NB4 (cell line): ENCODE measurements around the gene P2RY8.

Experiments
- POLR2A ChIP-seq: IDR thresholded peaks from 2 replicates; pipeline ENCODE4 v1.6.1; 2011; ENCODE audit warnings: mild to moderate bottlenecking; ENCODE audit not compliant: insufficient read length; ENCODE audit errors: extremely low read depth
- TF ChIP-seq, protein P1 (sequence below): IDR thresholded peaks from one replicate; pipeline ENCODE4 v1.5.1; 2012; ENCODE audit warnings: low read depth, low read length

DNA sequence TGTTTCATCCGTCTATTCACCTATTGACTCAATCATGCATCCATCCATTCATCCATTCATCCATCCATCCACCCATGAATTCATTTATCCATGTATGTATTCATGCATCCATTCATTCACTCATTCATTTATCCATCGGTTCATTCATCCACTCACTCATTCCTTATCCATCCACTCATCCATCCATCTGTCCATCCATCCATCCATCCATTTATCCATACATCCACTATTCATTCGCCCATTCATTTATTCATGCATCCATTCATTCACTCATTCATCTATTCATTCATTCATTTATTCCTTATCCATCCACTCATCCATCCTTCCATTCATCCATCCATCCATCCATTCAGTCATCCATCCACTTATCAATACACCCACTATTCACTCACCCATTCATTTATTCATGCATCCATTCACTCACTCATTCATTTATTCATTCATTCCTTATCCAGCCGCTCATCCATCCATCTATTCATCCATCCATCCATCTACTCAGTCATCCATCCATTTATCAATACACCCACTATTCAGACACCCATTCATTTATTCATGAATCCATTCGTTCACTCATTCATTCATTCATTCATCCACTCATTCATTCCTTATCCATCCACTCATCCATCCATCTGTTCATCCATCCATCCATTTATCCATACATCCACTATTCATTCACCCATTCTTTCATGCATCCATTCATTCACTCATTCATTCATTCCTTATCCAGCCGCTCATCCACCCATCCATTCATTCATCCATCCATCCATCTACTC is 11.2 kb downstream of the P2RY8 start:
- no peak for TF ChIP-seq POLR2A
- TF ChIP-seq, protein P1, sequence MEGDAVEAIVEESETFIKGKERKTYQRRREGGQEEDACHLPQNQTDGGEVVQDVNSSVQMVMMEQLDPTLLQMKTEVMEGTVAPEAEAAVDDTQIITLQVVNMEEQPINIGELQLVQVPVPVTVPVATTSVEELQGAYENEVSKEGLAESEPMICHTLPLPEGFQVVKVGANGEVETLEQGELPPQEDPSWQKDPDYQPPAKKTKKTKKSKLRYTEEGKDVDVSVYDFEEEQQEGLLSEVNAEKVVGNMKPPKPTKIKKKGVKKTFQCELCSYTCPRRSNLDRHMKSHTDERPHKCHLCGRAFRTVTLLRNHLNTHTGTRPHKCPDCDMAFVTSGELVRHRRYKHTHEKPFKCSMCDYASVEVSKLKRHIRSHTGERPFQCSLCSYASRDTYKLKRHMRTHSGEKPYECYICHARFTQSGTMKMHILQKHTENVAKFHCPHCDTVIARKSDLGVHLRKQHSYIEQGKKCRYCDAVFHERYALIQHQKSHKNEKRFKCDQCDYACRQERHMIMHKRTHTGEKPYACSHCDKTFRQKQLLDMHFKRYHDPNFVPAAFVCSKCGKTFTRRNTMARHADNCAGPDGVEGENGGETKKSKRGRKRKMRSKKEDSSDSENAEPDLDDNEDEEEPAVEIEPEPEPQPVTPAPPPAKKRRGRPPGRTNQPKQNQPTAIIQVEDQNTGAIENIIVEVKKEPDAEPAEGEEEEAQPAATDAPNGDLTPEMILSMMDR, result no peak
